Anterior cingulate cortex (tissue), 58 donors: ENCODE results near the gene CEP126.

ENCODE experiments used
- DNase-seq, 58 donors: peaks; one replicate each; lab custom pipeline; 2025; lab: John Stamatoyannopoulos, UW

CEP126 gene

GRCh38 chr11:102007567-102008437, 93.0 kb downstream of the CEP126 start:
- DNase-seq = no peak

GRCh38 chr11:102010776-102011494, 96.1 kb downstream of the CEP126 start:
- no peak for DNase-seq

GRCh38 chr11:102012946-102013345, 98.1 kb downstream of the CEP126 start:
- no peak for DNase-seq

GRCh38 chr11:102014756-102015155, 99.9 kb downstream of the CEP126 start:
- DNase-seq = no peak

- no peak for DNase-seq
Observed at GRCh38 chr11:102017026-102017425, 102.2 kb downstream of the CEP126 start.

GRCh38 chr11:102026217-102026616, 111.4 kb downstream of the CEP126 start:
- peak in 1 of 58 donors; percentile 4 for DNase-seq

GRCh38 chr11:102026959-102027358, 112.1 kb downstream of the CEP126 start:
- no peak for DNase-seq

GRCh38 chr11:102036757-102037156, 121.9 kb downstream of the CEP126 start:
- no peak for DNase-seq

- no peak for DNase-seq
Observed at GRCh38 chr11:102046841-102047240, 132.0 kb downstream of the CEP126 start.

- DNase-seq = peak in 53 of 58 donors; percentile 6 to 69 (median 34)
Observed at GRCh38 chr11:102047305-102047924, 132.6 kb downstream of the CEP126 start, which contains the start of gene CFAP300. Gene CFAP300 (plus strand): TSS chr11:102047437. CDS start chr11:102047471, 34 bp downstream.
